HepG2 (cell line): Measurements from ENCODE around the gene TSNAX. TPM values are rescaled to one million over a fixed set of nuclear protein-coding genes. Genes with fewer than 3 reads are reported as not detected.
A peak's percentile ranks its signal among the peaks of the same experiment; 100 is the strongest.

ENCODE experiments used
- GATAD2A ChIP-seq: IDR thresholded peaks from 2 replicates; pipeline ENCODE4 v1.6.1; 2016
- HES4 ChIP-seq: sonication (generic); formaldehyde crosslinking; IDR thresholded peaks from 2 replicates; pipeline ENCODE4 v1.9.0; 2021; ENCODE audit warnings: mild to moderate bottlenecking, missing genetic modification reagents, borderline replicate concordance
- HMG20B ChIP-seq: conservative IDR thresholded peaks from 2 replicates; pipeline ENCODE4 v1.6.1; 2016; ENCODE audit warnings: missing genetic modification reagents, missing compliant biosample characterization
- KLF11 ChIP-seq: IDR thresholded peaks from 2 replicates; pipeline ENCODE4 v1.6.1; 2016; ENCODE audit warnings: missing compliant biosample characterization
- MBNL3 ChIP-seq: fragments of 250-450 bp; sonication (Bioruptor Pico); conservative IDR thresholded peaks from 2 replicates; pipeline ENCODE4 v1.8.0; 2022; ENCODE audit warnings: mild to moderate bottlenecking, inconsistent platforms
- MED8 ChIP-seq: sonication (generic); formaldehyde crosslinking; IDR thresholded peaks from 2 replicates; pipeline ENCODE4 v1.8.1; 2023; ENCODE audit warnings: mild to moderate bottlenecking, missing genetic modification reagents; ENCODE audit not compliant: insufficient replicate concordance
- NFYC ChIP-seq: IDR thresholded peaks from 2 replicates; pipeline ENCODE4 v1.6.1; 2016; ENCODE audit warnings: missing genetic modification reagents, missing compliant biosample characterization
- SALL2 ChIP-seq: sonication (generic); formaldehyde crosslinking; IDR thresholded peaks from 2 replicates; pipeline ENCODE4 v1.8.1; 2023; ENCODE audit warnings: mild to moderate bottlenecking, missing genetic modification reagents, inconsistent platforms
- ZKSCAN5 ChIP-seq: sonication (generic); formaldehyde crosslinking; IDR thresholded peaks from 2 replicates; pipeline ENCODE4 v1.5.1; 2020; ENCODE audit warnings: mild to moderate bottlenecking, missing genetic modification reagents
- ZMYM3 ChIP-seq: sonication (generic); formaldehyde crosslinking; IDR thresholded peaks from 2 replicates; pipeline ENCODE4 v1.5.1; 2020; ENCODE audit warnings: mild to moderate bottlenecking, missing genetic modification reagents
- ZSCAN29 ChIP-seq: sonication (generic); formaldehyde crosslinking; conservative IDR thresholded peaks from 2 replicates; pipeline ENCODE4 v1.4.0; 2020; ENCODE audit warnings: mild to moderate bottlenecking, missing genetic modification reagents
- polyA plus RNA-seq, 8 experiments: library from polyadenylated mRNA; depleted of rRNA in 3 of 8; stranded (reverse) in 7 of 8; unstranded in 1 of 8; fragments of >200 nt; fragmentation: Illumina TruSeq in 4 of 8; extraction: Trizol in 4 of 8; gene quantifications; 2 replicates each; pipeline versions ENCODE4 v1.2.1 to v1.2.3, GENCODE V29; 2011 to 2016; ENCODE audit warnings: low read depth in 4 of 8, missing spikeins in 1 of 8, mixed read lengths in 1 of 8; ENCODE audit not compliant: insufficient read depth in 1 of 8
- total RNA-seq, 5 experiments: library from RNA; depleted of rRNA; stranded (reverse); fragments of >200 nt; fragmentation: Illumina TruSeq; extraction: Trizol; gene quantifications; 2 replicates each; pipeline ENCODE4 v1.2.3, GENCODE V29; 2016; ENCODE audit warnings: low read depth in 1 of 5
- TF ChIP-seq, protein P1 (sequence below): sonication (generic); formaldehyde crosslinking; IDR thresholded peaks from 2 replicates; pipeline ENCODE4 v1.5.1; 2020; ENCODE audit warnings: mild to moderate bottlenecking, missing genetic modification reagents, borderline replicate concordance
- TF ChIP-seq, protein P2 (sequence below): sonication (generic); formaldehyde crosslinking; IDR thresholded peaks from 2 replicates; pipeline ENCODE4 v1.8.1; 2022; ENCODE audit warnings: low read depth, mild to moderate bottlenecking, missing genetic modification reagents
- TF ChIP-seq, protein P3 (sequence below): IDR thresholded peaks from 2 replicates; pipeline ENCODE4 v1.6.1; 2018; ENCODE audit warnings: missing genetic modification reagents
- TF ChIP-seq, protein P4 (sequence below): sonication (generic); formaldehyde crosslinking; IDR thresholded peaks from 2 replicates; pipeline ENCODE4 v1.8.0; 2022; ENCODE audit warnings: mild to moderate bottlenecking, missing genetic modification reagents

The TSNAX gene
- total and polyA plus RNA-seq, 2 of the 13 experiments (the other 11 are each of a cell fraction or from before 2014, with no cell fraction given): 13.2 to 46.2 TPM

DNA sequence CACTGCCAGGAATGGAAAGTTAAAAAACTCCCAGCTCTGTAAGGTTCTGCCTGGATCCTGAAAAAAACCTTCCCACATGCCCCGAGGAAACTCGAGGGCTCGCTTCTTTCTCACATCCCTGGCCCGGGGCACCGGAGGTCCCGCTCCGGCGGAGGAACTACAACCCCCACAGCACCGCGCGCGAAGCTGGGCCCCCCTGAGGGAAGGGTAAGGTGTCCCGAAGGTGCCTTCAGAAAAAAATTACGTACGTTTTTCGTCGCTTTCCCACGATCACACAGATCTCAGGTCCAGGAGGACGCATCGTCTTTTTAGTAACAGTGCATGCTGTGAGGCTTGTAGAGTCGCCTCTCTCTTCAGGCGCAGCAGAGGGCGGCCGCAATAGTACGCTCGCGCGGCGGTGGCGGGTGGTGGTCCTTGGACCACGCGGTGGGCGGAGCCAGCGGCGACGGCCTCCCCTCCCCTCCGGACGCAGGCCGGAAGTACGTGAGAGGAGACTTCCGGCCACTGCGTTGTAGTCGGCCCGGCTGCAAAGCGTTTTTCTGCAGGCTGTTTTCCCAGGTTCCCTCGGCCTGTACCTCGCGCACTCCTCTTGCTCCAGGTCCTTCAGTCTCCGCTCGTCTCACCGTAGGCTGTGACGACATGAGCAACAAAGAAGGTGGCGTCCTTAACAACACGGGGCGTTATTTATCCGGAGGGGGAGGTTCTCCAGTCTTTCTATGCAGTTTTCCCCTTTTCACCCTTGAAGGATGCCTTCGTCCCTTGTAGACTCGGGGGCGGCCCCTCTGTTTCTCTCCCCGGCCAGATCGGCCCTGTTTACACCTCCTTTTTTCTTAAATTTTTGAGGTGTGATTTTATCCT is at the start of gene TSNAX (continued):
- TF ChIP-seq MED8 (CRISPR knock-in tag) (peak; percentile 76), SALL2 (CRISPR knock-in tag) (peak; percentile 76; the same call in 1 of the 2 replicates), MBNL3 (no peak), HMG20B (CRISPR knock-in tag) (no peak; the same call in 1 of the 2 replicates), GATAD2A (CRISPR knock-in tag) (peak; percentile 45; the same call in 1 of the 2 replicates), KLF11 (CRISPR knock-in tag) (no peak), HES4 (CRISPR knock-in tag) (peak; percentile 59; the same call in 1 of the 2 replicates), ZSCAN29 (0 out of 2 replicates have a peak, but pooled peaks have one; percentile 52), NFYC (no peak), ZMYM3 (CRISPR knock-in tag) (no peak), ZKSCAN5 (CRISPR knock-in tag) (no peak)
- TF ChIP-seq, protein P1, sequence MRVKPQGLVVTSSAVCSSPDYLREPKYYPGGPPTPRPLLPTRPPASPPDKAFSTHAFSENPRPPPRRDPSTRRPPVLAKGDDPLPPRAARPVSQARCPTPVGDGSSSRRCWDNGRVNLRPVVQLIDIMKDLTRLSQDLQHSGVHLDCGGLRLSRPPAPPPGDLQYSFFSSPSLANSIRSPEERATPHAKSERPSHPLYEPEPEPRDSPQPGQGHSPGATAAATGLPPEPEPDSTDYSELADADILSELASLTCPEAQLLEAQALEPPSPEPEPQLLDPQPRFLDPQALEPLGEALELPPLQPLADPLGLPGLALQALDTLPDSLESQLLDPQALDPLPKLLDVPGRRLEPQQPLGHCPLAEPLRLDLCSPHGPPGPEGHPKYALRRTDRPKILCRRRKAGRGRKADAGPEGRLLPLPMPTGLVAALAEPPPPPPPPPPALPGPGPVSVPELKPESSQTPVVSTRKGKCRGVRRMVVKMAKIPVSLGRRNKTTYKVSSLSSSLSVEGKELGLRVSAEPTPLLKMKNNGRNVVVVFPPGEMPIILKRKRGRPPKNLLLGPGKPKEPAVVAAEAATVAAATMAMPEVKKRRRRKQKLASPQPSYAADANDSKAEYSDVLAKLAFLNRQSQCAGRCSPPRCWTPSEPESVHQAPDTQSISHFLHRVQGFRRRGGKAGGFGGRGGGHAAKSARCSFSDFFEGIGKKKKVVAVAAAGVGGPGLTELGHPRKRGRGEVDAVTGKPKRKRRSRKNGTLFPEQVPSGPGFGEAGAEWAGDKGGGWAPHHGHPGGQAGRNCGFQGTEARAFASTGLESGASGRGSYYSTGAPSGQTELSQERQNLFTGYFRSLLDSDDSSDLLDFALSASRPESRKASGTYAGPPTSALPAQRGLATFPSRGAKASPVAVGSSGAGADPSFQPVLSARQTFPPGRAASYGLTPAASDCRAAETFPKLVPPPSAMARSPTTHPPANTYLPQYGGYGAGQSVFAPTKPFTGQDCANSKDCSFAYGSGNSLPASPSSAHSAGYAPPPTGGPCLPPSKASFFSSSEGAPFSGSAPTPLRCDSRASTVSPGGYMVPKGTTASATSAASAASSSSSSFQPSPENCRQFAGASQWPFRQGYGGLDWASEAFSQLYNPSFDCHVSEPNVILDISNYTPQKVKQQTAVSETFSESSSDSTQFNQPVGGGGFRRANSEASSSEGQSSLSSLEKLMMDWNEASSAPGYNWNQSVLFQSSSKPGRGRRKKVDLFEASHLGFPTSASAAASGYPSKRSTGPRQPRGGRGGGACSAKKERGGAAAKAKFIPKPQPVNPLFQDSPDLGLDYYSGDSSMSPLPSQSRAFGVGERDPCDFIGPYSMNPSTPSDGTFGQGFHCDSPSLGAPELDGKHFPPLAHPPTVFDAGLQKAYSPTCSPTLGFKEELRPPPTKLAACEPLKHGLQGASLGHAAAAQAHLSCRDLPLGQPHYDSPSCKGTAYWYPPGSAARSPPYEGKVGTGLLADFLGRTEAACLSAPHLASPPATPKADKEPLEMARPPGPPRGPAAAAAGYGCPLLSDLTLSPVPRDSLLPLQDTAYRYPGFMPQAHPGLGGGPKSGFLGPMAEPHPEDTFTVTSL (CRISPR knock-in tag): no peak; the same call in 1 of the 2 replicates
- TF ChIP-seq, protein P2, sequence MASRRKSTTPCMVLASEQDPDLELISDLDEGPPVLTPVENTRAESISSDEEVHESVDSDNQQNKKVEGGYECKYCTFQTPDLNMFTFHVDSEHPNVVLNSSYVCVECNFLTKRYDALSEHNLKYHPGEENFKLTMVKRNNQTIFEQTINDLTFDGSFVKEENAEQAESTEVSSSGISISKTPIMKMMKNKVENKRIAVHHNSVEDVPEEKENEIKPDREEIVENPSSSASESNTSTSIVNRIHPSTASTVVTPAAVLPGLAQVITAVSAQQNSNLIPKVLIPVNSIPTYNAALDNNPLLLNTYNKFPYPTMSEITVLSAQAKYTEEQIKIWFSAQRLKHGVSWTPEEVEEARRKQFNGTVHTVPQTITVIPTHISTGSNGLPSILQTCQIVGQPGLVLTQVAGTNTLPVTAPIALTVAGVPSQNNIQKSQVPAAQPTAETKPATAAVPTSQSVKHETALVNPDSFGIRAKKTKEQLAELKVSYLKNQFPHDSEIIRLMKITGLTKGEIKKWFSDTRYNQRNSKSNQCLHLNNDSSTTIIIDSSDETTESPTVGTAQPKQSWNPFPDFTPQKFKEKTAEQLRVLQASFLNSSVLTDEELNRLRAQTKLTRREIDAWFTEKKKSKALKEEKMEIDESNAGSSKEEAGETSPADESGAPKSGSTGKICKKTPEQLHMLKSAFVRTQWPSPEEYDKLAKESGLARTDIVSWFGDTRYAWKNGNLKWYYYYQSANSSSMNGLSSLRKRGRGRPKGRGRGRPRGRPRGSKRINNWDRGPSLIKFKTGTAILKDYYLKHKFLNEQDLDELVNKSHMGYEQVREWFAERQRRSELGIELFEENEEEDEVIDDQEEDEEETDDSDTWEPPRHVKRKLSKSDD (CRISPR knock-in tag): peak; percentile 76; the same call in 1 of the 2 replicates
- TF ChIP-seq, protein P3, sequence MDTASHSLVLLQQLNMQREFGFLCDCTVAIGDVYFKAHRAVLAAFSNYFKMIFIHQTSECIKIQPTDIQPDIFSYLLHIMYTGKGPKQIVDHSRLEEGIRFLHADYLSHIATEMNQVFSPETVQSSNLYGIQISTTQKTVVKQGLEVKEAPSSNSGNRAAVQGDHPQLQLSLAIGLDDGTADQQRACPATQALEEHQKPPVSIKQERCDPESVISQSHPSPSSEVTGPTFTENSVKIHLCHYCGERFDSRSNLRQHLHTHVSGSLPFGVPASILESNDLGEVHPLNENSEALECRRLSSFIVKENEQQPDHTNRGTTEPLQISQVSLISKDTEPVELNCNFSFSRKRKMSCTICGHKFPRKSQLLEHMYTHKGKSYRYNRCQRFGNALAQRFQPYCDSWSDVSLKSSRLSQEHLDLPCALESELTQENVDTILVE (CRISPR knock-in tag): peak; percentile 82; the same call in 1 of the 2 replicates
- TF ChIP-seq, protein P4, sequence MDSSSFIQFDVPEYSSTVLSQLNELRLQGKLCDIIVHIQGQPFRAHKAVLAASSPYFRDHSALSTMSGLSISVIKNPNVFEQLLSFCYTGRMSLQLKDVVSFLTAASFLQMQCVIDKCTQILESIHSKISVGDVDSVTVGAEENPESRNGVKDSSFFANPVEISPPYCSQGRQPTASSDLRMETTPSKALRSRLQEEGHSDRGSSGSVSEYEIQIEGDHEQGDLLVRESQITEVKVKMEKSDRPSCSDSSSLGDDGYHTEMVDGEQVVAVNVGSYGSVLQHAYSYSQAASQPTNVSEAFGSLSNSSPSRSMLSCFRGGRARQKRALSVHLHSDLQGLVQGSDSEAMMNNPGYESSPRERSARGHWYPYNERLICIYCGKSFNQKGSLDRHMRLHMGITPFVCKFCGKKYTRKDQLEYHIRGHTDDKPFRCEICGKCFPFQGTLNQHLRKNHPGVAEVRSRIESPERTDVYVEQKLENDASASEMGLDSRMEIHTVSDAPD: no peak
